Esophagus squamous epithelium (tissue), 4 donors: ENCODE data around the gene CPNE1.

ENCODE experiments used
- POLR2A ChIP-seq, 4 donors: fragments of 450-650 bp; IDR thresholded peaks; one replicate each; pipeline ENCODE4 v1.6.1; 2017; ENCODE audit warnings: antibody characterized with exemption in 4 of 4, mild to moderate bottlenecking in 4 of 4, moderate library complexity in 3 of 4
- TF ChIP-seq, protein P1 (sequence below), 6 experiments: fragments of 450-650 bp in 4 of 6; fragments of 200-600 bp in 2 of 6; sonication (generic) in 2 of 6; IDR thresholded peaks; one replicate each; pipeline ENCODE4 v1.5.1; 2016 to 2019; ENCODE audit warnings: antibody characterized with exemption in 6 of 6, mild to moderate bottlenecking in 4 of 6, moderate library complexity in 4 of 6

DNA sequence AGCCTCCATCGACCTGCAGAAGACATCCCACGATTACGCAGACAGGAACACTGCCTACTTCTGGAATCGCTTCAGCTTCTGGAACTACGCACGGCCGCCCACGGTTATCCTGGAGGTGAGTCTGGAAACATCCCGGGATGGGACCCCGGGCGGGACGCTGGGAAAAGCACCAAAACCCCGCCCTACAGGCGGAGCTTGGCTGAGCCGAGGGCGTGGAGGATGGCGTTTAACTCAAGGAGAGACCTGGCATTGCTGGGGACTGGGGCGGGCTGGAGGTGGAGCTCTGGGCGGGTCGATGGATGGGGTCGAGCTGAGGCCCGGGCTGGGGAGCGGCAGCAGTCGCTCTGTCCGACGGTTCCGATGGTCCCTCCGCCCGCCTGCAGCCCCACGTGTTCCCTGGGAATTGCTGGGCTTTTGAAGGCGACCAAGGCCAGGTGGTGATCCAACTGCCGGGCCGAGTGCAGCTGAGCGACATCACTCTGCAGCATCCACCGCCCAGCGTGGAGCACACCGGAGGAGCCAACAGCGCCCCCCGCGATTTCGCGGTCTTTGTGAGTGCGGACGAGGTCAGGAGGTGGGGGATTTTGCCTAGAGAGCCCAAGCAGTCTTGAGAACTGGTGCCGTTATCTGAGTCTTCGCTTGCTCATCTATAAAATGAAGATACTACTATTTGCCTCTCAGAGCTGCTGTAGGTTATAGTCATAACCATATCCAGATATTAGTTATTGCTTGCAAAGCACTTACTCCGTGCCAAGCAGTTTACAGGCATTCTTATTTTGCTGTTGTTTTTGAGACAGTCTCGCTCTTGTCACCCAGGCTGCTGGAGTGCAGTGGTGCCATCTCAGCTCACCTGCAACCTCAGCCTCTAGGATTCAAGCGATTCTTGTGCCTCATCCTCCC lies 45.3 kb downstream of the CPNE1 start:
- TF ChIP-seq, protein P1, sequence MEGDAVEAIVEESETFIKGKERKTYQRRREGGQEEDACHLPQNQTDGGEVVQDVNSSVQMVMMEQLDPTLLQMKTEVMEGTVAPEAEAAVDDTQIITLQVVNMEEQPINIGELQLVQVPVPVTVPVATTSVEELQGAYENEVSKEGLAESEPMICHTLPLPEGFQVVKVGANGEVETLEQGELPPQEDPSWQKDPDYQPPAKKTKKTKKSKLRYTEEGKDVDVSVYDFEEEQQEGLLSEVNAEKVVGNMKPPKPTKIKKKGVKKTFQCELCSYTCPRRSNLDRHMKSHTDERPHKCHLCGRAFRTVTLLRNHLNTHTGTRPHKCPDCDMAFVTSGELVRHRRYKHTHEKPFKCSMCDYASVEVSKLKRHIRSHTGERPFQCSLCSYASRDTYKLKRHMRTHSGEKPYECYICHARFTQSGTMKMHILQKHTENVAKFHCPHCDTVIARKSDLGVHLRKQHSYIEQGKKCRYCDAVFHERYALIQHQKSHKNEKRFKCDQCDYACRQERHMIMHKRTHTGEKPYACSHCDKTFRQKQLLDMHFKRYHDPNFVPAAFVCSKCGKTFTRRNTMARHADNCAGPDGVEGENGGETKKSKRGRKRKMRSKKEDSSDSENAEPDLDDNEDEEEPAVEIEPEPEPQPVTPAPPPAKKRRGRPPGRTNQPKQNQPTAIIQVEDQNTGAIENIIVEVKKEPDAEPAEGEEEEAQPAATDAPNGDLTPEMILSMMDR (IDR thresholded peaks at IDR 0.05): peak in 3 of 6 experiments; percentile 22 to 23 (median 23)
- TF ChIP-seq POLR2A (IDR thresholded peaks at IDR 0.05): peak in 1 of 4 donors; percentile 35
